Stimulated activated CD8-positive, alpha-beta memory T cell treated with anti-CD3 and anti-CD28 coated beads, Interleukin-7, amount 100 ng/mL, for 48 hours (primary cell): ENCODE measurements around the gene RFTN1.

ENCODE experiments used
- DNase-seq, 2 donors: peaks; one replicate each; pipeline ENCODE4 v3.0.0-alpha.2; 2020; ENCODE audit warnings: low read depth in 1 of 2; ENCODE audit errors: extremely low read depth in 1 of 2

The RFTN1 gene

DNA sequence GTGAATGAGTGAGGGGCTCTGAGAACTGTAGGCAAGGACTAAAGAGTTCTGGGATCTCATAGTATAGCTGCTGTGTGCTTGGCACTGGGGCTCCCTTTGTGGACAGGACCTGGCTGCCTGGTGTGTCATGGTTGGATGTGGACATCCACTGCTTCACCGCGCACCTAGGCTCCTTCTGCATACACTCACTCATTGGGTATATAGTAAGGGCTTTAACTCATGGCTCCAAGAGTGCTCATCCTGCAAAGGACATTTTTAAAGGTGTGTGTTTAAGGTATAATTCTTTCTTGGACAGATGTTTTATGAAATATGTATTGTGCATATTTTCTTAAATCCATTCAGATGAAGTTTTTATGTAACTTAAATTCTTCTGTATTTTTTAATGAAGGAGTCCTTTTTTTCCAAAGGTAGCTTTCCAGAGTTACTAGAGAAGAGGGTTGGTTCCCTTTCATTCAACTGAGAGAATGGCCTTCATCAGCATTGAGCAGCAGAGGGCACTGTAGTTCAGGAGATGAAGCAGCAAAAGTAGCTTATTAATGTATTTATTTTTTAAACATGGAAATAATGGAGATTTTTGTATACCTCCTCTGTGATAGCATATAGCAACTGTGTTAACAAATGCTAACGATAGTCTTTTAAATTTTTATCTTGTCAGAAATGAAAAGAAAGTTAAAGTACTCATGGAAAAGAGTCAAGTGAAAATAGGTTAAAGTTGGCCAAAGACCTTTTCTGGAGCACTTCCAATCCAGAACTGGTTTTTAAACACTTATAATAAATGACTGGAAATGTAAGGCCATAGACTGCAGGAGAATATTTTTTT lies 223.3 kb downstream of the RFTN1 start:
- no peak for DNase-seq

DNA sequence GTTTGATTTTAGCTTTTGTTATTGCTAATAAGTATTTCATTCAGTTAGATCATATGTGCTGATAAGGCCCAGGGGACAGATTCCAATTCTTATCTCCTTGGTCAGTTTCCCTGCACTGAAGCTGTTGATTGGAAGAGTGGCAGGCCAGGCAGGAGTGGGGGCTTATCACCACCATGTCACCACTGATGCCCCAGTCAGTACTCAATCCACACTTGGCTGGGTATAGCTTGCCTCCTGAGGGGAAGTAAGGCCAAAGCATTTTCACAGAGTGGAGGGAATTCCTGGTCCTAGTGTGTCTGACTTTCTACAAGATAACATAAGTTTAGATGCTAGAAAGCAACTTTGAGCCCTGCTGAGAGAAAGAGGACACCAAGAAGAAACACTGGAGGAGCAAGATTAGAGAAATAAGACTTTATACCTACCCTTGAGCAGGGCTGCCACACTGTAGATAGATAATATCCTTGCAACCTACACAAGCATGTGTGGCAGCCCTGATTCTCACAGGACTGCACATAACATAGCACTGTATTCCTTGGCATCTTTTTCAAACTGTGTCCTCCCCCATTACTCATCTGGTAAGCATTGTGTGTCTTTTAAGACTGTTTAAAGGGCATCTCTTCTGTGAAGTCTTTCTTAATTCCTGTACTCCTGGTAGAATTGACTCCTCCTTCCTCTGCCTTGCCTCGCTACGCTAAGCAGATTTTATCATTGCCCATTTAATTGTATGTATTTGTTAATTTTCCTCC lies 224.2 kb downstream of the RFTN1 start:
- no peak for DNase-seq

DNA sequence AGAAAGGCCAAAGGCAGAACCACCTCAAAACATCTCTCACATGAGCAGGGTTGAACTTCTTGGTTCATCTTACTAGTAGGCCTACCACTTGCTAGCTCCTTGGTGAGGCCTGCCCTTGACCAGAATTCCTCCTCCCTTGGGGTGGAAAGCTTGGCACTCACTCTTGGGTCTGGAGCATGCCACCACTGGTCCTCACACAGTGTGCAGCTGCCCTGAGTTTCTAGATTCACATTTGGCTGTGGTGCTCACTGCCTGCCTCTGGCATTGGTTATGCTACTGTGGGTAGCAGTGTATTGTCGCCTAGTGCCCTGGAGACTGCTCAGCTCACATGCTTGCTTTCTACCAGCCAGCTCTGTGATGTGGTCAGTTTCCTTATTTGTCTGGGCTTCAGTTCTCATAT lies 224.8 kb downstream of the RFTN1 start:
- DNase-seq: no peak

DNA sequence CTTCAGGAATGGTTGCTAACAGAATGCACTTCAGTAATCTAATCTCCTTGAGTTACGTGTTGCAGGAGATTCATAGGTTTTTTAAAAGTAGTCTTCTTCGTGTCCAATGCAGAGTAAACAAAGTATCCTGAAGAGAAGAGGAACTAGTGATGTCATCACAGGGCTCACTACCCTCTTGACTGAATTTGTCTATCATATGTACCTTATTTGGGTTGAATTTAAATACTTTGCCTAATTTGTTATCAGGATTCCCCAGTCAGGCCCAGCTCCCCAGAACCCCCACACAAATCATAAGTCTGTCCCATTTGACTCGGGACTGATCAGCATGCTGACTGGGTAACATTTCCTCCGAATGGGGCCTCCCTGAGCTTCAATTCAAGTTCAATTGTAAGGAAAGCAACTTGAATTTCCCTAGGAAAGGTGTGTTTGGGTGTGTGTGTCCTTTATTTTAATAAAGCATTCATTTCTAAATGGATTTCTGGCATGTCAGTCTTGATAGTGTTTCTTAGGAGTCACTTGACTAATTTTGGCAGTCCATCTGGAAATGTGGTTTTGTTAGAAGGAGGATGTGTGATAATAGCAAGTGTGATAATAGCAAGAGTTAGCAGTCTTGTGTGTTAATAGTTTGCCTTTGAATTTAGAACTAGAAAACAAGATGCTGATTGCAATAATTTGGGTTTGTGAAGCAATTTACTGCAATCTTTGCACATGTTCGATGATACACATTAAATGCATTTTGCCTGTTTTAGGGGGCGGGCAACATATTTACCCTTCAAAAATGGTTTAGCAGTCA lies 226.6 kb downstream of the RFTN1 start:
- DNase-seq: no peak

- peak in 1 of 2 donors; percentile 68 for DNase-seq
Observed at GRCh38 chr3:16286161-16286560, 227.3 kb downstream of the RFTN1 start.

- no peak for DNase-seq
Observed at GRCh38 chr3:16284633-16285032, 228.9 kb downstream of the RFTN1 start.

DNA sequence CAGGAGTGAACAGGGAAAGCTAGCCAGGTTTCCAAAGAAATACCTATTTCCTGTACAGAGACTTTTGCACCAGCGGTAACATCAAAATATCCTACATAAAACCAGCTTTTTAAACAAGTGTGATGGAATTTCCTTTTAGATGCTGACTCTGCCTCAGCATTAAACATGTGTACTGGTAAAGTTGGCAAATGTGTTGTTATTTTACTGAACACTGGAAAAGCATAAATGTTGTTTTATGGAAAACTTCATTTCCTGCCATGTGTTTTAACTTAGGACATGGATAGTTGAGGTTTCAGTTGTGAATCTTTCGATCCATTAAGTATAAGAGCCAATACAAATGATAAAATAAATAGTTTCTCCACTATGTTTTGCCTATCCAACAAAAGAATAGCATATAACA lies 232.8 kb downstream of the RFTN1 start:
- no peak for DNase-seq

- DNase-seq: no peak
Observed at GRCh38 chr3:16279010-16279801, 234.3 kb downstream of the RFTN1 start.

DNA sequence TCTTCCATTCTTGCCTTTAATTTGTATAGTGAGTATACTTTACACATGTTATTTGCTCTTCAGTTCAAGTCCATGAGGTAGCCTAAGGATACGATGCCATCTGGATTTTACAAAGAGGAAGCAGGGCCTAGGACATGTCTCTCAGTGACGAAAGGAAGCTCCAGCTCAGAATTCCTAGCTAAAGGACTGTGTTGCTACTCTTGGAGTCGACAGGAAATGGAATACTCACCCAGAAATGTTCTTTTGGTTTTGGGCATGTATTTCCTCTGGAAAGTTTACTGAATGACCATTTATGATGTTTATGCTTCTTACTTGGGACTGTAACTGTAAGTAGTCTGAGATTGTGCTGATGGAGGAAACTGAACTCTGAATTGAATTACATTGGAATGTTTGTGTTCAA lies 236.0 kb downstream of the RFTN1 start:
- DNase-seq: no peak

DNA sequence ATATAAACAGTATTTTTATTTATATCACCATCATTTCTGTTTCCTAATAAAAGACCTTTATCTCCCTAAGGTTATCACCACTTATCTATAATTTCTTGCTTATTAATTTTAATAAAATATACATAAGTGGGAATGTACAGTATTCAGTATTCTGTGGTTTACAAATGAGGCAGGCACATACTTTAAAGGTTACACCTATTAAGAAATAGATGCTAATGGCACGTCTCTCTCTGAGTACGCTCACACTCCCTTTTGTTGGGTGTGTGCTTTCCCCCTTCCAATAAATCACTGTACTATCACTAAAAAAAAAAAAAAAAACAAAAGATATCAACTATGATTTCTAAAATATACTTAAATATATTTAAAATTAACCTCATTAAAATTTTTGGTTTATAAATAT lies 239.6 kb downstream of the RFTN1 start:
- no peak for DNase-seq

- DNase-seq: no peak
Observed at GRCh38 chr3:16272588-16272987, 240.9 kb downstream of the RFTN1 start.

DNA sequence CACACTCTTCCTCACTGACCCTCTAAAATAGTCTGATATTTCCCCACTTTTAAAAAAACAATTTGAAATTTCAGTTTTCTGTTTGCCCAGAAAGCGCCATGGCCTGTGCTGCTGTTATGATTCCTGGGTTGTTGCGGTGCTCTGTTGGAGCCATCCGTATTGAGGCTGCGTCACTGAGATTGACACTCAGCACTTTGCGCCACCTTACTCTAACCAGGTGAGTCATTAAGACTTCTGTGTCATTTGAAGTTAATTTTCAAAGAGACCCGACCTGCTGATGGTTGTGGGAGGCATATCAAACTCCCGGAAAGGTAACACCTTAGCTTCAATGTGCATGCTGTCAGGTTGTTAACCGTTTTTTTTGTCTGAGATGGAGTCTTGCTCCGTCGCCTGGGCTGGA lies 242.6 kb downstream of the RFTN1 start:
- DNase-seq: no peak

DNA sequence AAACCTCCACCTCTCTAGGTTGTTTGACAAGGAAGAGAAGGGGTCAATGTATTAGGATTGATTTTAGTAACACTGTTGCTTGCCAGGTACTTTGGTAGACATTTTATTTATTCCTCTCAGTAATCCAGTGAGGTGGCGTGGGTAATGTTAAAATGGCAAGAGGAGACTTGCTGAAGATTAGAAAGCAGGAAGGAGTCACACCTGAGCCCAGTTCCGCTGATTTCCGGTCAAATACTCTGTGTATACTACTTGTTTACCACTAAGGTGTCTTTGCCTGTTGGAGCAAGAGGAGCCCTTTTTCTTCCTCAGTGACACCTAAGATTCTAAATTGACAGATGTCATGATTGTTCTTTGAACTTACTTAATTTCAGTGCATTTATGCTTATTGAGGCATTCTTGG lies 246.8 kb downstream of the RFTN1 start:
- no peak for DNase-seq
